B cell (primary cell): ENCODE results near the gene CPXM1. TPM values are rescaled to one million over a fixed set of nuclear protein-coding genes. Genes with fewer than 3 reads are reported as not detected.

Source experiments
- ATAC-seq: fragments of 200-7000 bp; cut with Tn5 transposase; one replicate; pipeline ENCODE4 v1.10.0; 2021; ENCODE audit warnings: low read depth, mild to moderate bottlenecking, moderate number of reproducible peaks, moderate library complexity
- CTCF ChIA-PET: fragments of 350-600 bp; sonication (Branson Sonifier 250); formaldehyde crosslinking; loops from one replicate; lab custom pipeline; 2021; ENCODE audit warnings: antibody characterized with exemption, inconsistent platforms; lab: Charles Lee
- POLR2A ChIA-PET: fragments of 350-600 bp; sonication (Branson Sonifier 250); formaldehyde crosslinking; loops from one replicate; lab custom pipeline; 2021; ENCODE audit warnings: antibody characterized with exemption; lab: Charles Lee
- DNase-seq: peaks from one replicate; pipeline ENCODE4 v3.0.0; 2013
- H2AFZ ChIP-seq: 2 replicates; pipeline ENCODE4 v1.6.1; 2012; ENCODE audit warnings: mild to moderate bottlenecking, low read depth, low read length; ENCODE audit not compliant: insufficient read depth, poor library complexity, severe bottlenecking
- H3K27ac ChIP-seq, 2 donors: 1 replicate in 1 of 2; 2 replicates in 1 of 2; pipeline ENCODE4 v1.5.1; 2012 to 2013; ENCODE audit warnings: low read length in 2 of 2, mild to moderate bottlenecking in 2 of 2, moderate library complexity in 1 of 2
- H3K27me3 ChIP-seq, 4 experiments: fragments of 200-600 bp in 1 of 4; sonication (generic) in 1 of 4; replicated peaks in 1 of 4; 1 replicate in 2 of 4; 2 replicates in 2 of 4; pipeline versions ENCODE4 v1.6.1 to v1.7.0; 2013 to 2016; ENCODE audit warnings: low read length in 3 of 4, mild to moderate bottlenecking in 2 of 4, mixed read lengths in 1 of 4, moderate library complexity in 1 of 4; ENCODE audit not compliant: insufficient read depth in 4 of 4, control insufficient read depth in 3 of 4; ENCODE audit errors: control extremely low read depth in 1 of 4
- H3K36me3 ChIP-seq, 2 experiments: replicated peaks in 1 of 2; 1 replicate in 1 of 2; 2 replicates in 1 of 2; pipeline versions ENCODE4 v1.6.1 to v1.7.1; 2013; ENCODE audit warnings: low read length in 1 of 2; ENCODE audit not compliant: insufficient read depth in 2 of 2, control insufficient read depth in 1 of 2; ENCODE audit errors: control extremely low read depth in 1 of 2, extremely low read depth in 1 of 2
- H3K4me1 ChIP-seq, 2 donors: fragments of 200-600 bp in 1 of 2; sonication (generic) in 1 of 2; 1 replicate in 1 of 2; 2 replicates in 1 of 2; pipeline versions ENCODE4 v1.5.1 to v1.6.1; 2013 to 2017; ENCODE audit warnings: low read length in 2 of 2; ENCODE audit not compliant: control insufficient read depth in 2 of 2, insufficient read depth in 2 of 2
- H3K4me2 ChIP-seq: replicated peaks from 2 replicates; pipeline ENCODE3; 2012; ENCODE audit warnings: mild to moderate bottlenecking, low read depth, low read length; ENCODE audit not compliant: poor library complexity, severe bottlenecking
- H3K4me3 ChIP-seq, 5 experiments: fragments of 200-600 bp in 1 of 5; sonication (generic) in 1 of 5; 1 replicate in 3 of 5; 2 replicates in 2 of 5; pipeline versions ENCODE4 v1.5.1 to v1.7.0; 2011 to 2016; ENCODE audit warnings: low read length in 4 of 5, mild to moderate bottlenecking in 4 of 5, low read depth in 2 of 5, control low read depth in 1 of 5, moderate library complexity in 1 of 5; ENCODE audit not compliant: insufficient read depth in 1 of 5; ENCODE audit errors: control extremely low read depth in 1 of 5, extremely low read depth in 1 of 5
- H3K79me2 ChIP-seq: fragments of 200-600 bp; sonication (generic); one replicate; pipeline ENCODE4 v1.6.0; 2016; ENCODE audit warnings: low read length; ENCODE audit not compliant: control insufficient read depth, insufficient read depth
- H3K9ac ChIP-seq: fragments of 200-600 bp; sonication (generic); 2 replicates; pipeline ENCODE4 v1.6.1; 2017; ENCODE audit warnings: mild to moderate bottlenecking, low read length, moderate library complexity
- H3K9me3 ChIP-seq, 3 donors: one replicate each; pipeline versions ENCODE4 v1.6.1 to v1.7.1; 2013; ENCODE audit warnings: low read length in 2 of 3; ENCODE audit not compliant: control insufficient read depth in 2 of 3, insufficient read depth in 1 of 3; ENCODE audit errors: control extremely low read depth in 1 of 3
- H4K20me1 ChIP-seq: 2 replicates; pipeline ENCODE4 v1.6.0; 2012; ENCODE audit warnings: mild to moderate bottlenecking, low read length; ENCODE audit not compliant: insufficient read depth, control insufficient read depth, poor library complexity, severe bottlenecking
- H3K27ac Mint-ChIP-seq: one replicate; pipeline ENCODE4 v1.8.0; 2021; ENCODE audit warnings: mixed read lengths
- H3K27me3 Mint-ChIP-seq: one replicate; pipeline ENCODE4 v1.8.0; 2021; ENCODE audit warnings: mixed read lengths
- H3K4me1 Mint-ChIP-seq: one replicate; pipeline ENCODE4 v1.8.0; 2021; ENCODE audit warnings: mixed read lengths
- H3K4me3 Mint-ChIP-seq: one replicate; pipeline ENCODE4 v1.8.0; 2021; ENCODE audit warnings: mixed read lengths
- H3K9me3 Mint-ChIP-seq: one replicate; pipeline ENCODE4 v1.8.0; 2022; ENCODE audit warnings: mixed read lengths; ENCODE audit not compliant: insufficient read depth
- EZH2 ChIP-seq: IDR thresholded peaks from 2 replicates; pipeline ENCODE4 v1.6.1; 2012; ENCODE audit warnings: borderline replicate concordance, low read depth, mild to moderate bottlenecking, moderate library complexity, low read length; ENCODE audit not compliant: insufficient read depth, poor library complexity, severe bottlenecking
- WGBS: methylation state at CpG from one replicate; pipeline ENCODE4 v1.1.5; 2013; ENCODE audit warnings: missing lambda C conversion rate; ENCODE audit not compliant: insufficient coverage; 5-methylcytosine and 5-hydroxymethylcytosine counted together
- intact Hi-C: fragments of 100-400 bp; cut with micrococcal nuclease; formaldehyde crosslinking; loops from one replicate; pipeline ENCODE4 v1.10.0; 2022
- polyA plus RNA-seq: library from polyadenylated mRNA; depleted of rRNA; stranded (reverse); fragments of >200 nt; gene quantifications from 2 replicates; pipeline ENCODE4 v1.2.3, GENCODE V29; 2012
- total RNA-seq, 2 donors: library from RNA; stranded (reverse); fragments of 120-200 nt in 1 of 2; gene quantifications; 1 replicate in 1 of 2; 2 replicates in 1 of 2; pipeline versions ENCODE4 v1.2.3 to v1.2.4, GENCODE V29; 2013 to 2022
- TF ChIP-seq, protein P1 (sequence below): fragments of 200-600 bp; IDR thresholded peaks from one replicate; pipeline ENCODE4 v1.8.0; 2022; ENCODE audit warnings: antibody characterized with exemption, mild to moderate bottlenecking

CPXM1 gene
- total and polyA plus RNA-seq, 2 donors (not counting 1 experiment from before 2014, with no cell fraction given) = 0.21 to 1.9 TPM

GRCh38 chr20:2814076-2814475, 13.6 kb upstream of the CPXM1 start:
- ATAC-seq = no peak
- H3K27ac Mint-ChIP-seq = no peak overlapping the region
- ChIA-PET POLR2A (no interaction called here), CTCF (no interaction called here)
- whole genome bisulfite sequencing = no CpG with 5 or more reads among the region's 1 CpG
- Histone ChIP-seq H3K36me3 (no peaks in the 10 kb centered on the region), H4K20me1 (no peaks in the 10 kb centered on the region), H3K4me2 (no peak overlapping the region), H3K9ac (no peak overlapping the region), H3K27ac (no peak overlapping the region), H3K4me3 (no peak overlapping the region), H3K27me3 (peaks cover 0 to 23% (median 9%) of the 10 kb centered on the region in 4 experiments), H3K9me3 (peaks cover 5 to 7% (median 6%) of the 10 kb centered on the region in 3 donors), H2AFZ (no peak overlapping the region), H3K79me2 (no peaks in the 10 kb centered on the region), H3K4me1 (no peaks in the 10 kb centered on the region)
- H3K4me1 Mint-ChIP-seq = no peaks in the 10 kb centered on the region
- intact Hi-C loops = no loop called here
- H3K4me3 Mint-ChIP-seq = no peak overlapping the region
- TF ChIP-seq, protein P1, sequence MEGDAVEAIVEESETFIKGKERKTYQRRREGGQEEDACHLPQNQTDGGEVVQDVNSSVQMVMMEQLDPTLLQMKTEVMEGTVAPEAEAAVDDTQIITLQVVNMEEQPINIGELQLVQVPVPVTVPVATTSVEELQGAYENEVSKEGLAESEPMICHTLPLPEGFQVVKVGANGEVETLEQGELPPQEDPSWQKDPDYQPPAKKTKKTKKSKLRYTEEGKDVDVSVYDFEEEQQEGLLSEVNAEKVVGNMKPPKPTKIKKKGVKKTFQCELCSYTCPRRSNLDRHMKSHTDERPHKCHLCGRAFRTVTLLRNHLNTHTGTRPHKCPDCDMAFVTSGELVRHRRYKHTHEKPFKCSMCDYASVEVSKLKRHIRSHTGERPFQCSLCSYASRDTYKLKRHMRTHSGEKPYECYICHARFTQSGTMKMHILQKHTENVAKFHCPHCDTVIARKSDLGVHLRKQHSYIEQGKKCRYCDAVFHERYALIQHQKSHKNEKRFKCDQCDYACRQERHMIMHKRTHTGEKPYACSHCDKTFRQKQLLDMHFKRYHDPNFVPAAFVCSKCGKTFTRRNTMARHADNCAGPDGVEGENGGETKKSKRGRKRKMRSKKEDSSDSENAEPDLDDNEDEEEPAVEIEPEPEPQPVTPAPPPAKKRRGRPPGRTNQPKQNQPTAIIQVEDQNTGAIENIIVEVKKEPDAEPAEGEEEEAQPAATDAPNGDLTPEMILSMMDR = no peak
- no peak for TF ChIP-seq EZH2
- DNase-seq = no peak
- H3K9me3 Mint-ChIP-seq = peaks cover 5% of the 10 kb centered on the region
- peaks cover 52% of the 10 kb centered on the region for H3K27me3 Mint-ChIP-seq

DNA sequence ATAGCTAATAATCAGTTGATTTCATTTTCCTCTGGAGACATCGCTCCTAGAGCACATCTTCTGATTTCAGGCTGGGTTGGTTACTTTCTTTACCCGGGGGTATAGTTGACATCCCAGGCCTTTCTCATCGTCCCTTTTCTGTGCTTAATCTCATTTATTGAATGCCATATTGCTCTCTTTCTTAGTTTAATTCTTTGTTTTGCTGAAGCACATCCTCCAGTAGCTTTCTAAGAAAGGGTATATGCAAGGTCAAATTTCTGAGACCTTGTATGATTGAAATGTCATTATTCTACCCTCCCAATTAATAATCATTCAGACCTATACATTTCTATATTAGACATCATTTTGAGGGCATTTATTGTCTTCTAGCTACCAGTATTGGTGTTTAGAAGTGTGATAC, 11.8 kb upstream of the CPXM1 start:
- DNase-seq (no peak), ATAC-seq (no peak)
- Histone ChIP-seq H3K79me2 (no peaks in the 10 kb centered on the region), H3K9me3 (peaks cover 5 to 7% (median 6%) of the 10 kb centered on the region in 3 donors), H2AFZ (no peak overlapping the region), H3K36me3 (no peaks in the 10 kb centered on the region), H3K4me2 (no peak overlapping the region), H3K4me3 (no peak overlapping the region), H4K20me1 (no peaks in the 10 kb centered on the region), H3K4me1 (no peaks in the 10 kb centered on the region), H3K9ac (no peak overlapping the region), H3K27me3 (peaks cover 0 to 15% (median 7%) of the 10 kb centered on the region in 4 experiments), H3K27ac (no peak overlapping the region)
- no peaks in the 10 kb centered on the region for H3K4me1 Mint-ChIP-seq
- no peak overlapping the region for H3K4me3 Mint-ChIP-seq
- intact Hi-C loops = no loop called here
- 100% methylated on average over 1 of the region's 3 CpGs for WGBS
- CTCF ChIA-PET = no interaction called here
- H3K27ac Mint-ChIP-seq = no peak overlapping the region
- POLR2A ChIA-PET = no interaction called here
- H3K27me3 Mint-ChIP-seq = peaks cover 46% of the 10 kb centered on the region
- H3K9me3 Mint-ChIP-seq = peaks cover 5% of the 10 kb centered on the region
- no peak for TF ChIP-seq EZH2
- TF ChIP-seq, protein P1 = no peak
